ENCODE measurements around the gene HDAC9. TPM values are rescaled to one million over a fixed set of nuclear protein-coding genes. Genes with fewer than 3 reads are reported as not detected.

The HDAC9 gene
- total RNA-seq, 3 donors from 2014 or later (not counting 1 experiment from before 2014, with no cell fraction given): 19.1 to 41.1 (median 24.1) TPM

DNA sequence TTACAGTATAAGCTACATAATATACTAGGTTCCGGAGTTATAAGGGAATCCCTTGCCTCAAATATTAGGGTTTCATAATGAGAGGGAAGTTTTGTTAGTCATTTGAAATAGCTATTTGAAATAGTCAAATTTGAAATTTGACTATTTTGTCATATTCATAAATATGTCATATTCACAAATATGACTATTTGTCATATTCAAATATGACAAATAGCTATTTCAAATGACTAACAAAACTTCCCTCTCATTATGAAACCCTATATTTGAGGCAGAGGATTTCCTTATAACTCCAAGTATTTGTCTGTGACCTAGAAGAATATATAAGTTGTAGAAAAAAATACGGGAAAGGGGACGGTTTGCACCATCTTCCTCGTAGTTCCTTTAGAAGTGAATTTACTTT lies 76.6 kb downstream of the HDAC9 start:
- Mint-ChIP-seq H3K4me1 (peaks cover 9 to 16% of the 10 kb centered on the region in 2 donors), H3K36me3 (no peaks in the 10 kb centered on the region), H3K27ac (no peak overlapping the region), H3K27me3 (ENCODE audit: low read depth in 2 of 2) (no peaks in the 10 kb centered on the region), H3K4me3 (no peak overlapping the region), H3K9me3 (no peaks in the 10 kb centered on the region)
- intact Hi-C loops (cut with micrococcal nuclease): no loop called here
- H3K36me3 ChIP-seq (ENCODE audit: control insufficient read depth, insufficient read depth, low read length): no peaks in the 10 kb centered on the region
- TF ChIP-seq, protein P1, sequence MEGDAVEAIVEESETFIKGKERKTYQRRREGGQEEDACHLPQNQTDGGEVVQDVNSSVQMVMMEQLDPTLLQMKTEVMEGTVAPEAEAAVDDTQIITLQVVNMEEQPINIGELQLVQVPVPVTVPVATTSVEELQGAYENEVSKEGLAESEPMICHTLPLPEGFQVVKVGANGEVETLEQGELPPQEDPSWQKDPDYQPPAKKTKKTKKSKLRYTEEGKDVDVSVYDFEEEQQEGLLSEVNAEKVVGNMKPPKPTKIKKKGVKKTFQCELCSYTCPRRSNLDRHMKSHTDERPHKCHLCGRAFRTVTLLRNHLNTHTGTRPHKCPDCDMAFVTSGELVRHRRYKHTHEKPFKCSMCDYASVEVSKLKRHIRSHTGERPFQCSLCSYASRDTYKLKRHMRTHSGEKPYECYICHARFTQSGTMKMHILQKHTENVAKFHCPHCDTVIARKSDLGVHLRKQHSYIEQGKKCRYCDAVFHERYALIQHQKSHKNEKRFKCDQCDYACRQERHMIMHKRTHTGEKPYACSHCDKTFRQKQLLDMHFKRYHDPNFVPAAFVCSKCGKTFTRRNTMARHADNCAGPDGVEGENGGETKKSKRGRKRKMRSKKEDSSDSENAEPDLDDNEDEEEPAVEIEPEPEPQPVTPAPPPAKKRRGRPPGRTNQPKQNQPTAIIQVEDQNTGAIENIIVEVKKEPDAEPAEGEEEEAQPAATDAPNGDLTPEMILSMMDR (IDR thresholded peaks at IDR 0.05): no peak
- DNase-seq (no peak), ATAC-seq (no peak)
- H3K4me1 ChIP-seq (ENCODE audit: control insufficient read depth, insufficient read depth, low read length): no peaks in the 10 kb centered on the region
- H3K27me3 ChIP-seq (ENCODE audit: control insufficient read depth, insufficient read depth, low read length): no peaks in the 10 kb centered on the region
- no peak overlapping the region for H3K27ac ChIP-seq (ENCODE audit: low read length)
- WGBS (ENCODE audit: insufficient coverage): 74% methylated on average over 3 of the region's 4 CpGs
- no peaks in the 10 kb centered on the region for H3K9me3 ChIP-seq (ENCODE audit: control insufficient read depth, insufficient read depth, low read length)
- H3K4me3 ChIP-seq (ENCODE audit: low read length): no peak overlapping the region

DNA sequence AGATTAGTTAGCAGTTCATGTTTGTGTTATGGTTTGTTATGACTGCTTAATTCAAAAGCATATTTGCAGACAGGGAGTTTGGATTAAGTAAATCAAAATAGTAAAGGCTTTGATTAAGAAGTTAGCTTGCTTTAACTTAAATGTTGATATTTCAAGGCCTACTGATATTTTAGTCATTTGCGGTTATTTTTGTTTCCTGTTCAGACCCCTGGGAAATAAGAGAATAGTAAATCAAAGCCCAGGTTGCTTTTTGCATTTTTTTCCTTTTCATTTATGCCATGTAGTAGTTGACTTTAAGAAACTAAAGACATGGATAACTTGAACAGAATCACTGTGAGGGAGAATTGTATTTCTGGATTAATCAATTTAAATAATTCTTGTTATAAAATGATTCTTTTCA lies 77.3 kb downstream of the HDAC9 start:
- ATAC-seq: no peak
- H3K36me3 Mint-ChIP-seq: no peaks in the 10 kb centered on the region
- H3K27ac Mint-ChIP-seq: no peak overlapping the region
- H3K4me1 Mint-ChIP-seq: peaks cover 14 to 22% of the 10 kb centered on the region in 2 donors
- Histone ChIP-seq H3K9me3 (ENCODE audit: control insufficient read depth, insufficient read depth, low read length) (peaks cover under 1% of the 10 kb centered on the region), H3K27ac (ENCODE audit: low read length) (no peak overlapping the region), H3K36me3 (ENCODE audit: control insufficient read depth, insufficient read depth, low read length) (no peaks in the 10 kb centered on the region), H3K27me3 (ENCODE audit: control insufficient read depth, insufficient read depth, low read length) (no peaks in the 10 kb centered on the region), H3K4me3 (ENCODE audit: low read length) (no peak overlapping the region), H3K4me1 (ENCODE audit: control insufficient read depth, insufficient read depth, low read length) (no peaks in the 10 kb centered on the region)
- no peaks in the 10 kb centered on the region for H3K27me3 Mint-ChIP-seq (ENCODE audit: low read depth in 2 of 2)
- intact Hi-C loops (cut with micrococcal nuclease): no loop called here
- 67% methylated on average over 1 of the region's 1 CpG for WGBS (ENCODE audit: insufficient coverage)
- no peak for DNase-seq
- no peak overlapping the region for H3K4me3 Mint-ChIP-seq
- TF ChIP-seq, protein P1 (IDR thresholded peaks at IDR 0.05): no peak
- H3K9me3 Mint-ChIP-seq: no peaks in the 10 kb centered on the region

DNA sequence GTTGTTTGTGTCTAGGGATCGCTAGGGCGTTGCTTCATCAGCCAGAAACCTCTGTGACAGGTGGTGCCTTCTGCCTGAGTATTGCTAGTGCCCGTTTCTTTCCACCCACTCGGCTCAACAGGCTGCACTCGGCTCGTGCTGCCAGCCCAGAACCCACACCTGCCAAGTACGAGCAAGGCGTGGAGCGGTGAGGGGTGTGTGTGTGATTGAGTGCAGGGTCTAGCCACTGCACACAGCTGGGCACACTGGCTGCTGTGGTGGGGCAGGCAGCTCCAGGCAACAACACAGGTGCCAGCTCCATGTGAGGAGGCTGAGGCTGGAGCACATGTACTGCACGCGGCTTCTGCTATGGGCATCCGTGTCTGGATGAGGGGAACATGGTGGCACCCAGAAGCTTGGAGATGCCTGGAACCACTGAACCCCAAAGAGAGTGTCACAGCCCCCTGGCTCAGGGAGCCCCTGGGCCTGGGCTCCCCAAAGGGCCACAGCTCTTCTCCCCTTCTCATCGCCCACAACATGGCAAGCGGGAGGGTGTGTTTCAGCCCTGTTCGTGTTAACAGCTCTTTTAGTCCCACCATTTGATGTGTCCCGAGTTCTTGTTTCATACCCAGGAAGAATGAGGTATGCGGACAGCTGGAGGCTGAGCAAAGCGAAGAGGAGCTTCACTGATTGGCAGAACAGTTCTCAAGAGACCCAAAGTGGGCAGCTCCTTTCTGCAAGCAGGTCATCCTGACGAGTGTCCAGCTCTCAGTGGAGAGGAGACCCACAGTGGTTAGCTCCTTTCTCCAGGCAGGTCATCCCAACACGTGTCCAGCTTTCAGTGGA lies 78.1 kb downstream of the HDAC9 start:
- H3K27ac Mint-ChIP-seq: no peak overlapping the region
- H3K27ac ChIP-seq (ENCODE audit: low read length): no peak overlapping the region
- TF ChIP-seq, protein P1 (IDR thresholded peaks at IDR 0.05): no peak

DNA sequence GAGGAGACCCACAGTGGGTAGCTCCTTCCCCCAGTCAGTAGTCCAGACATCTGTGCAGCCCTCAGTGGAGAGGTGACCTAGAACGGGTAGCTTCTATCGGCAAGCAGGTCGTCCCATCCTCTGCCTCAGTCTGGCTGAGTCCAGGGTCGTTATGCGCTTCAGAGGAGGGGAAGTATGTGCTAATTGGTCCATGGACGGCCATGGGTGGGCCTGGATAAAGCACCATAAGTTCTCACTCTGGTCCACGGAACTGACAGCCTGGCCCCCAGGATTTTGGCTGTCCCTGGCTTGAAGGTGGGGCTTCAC lies 78.6 kb downstream of the HDAC9 start:
- Histone ChIP-seq H3K27me3 (ENCODE audit: control insufficient read depth, insufficient read depth, low read length) (no peaks in the 10 kb centered on the region), H3K9me3 (ENCODE audit: control insufficient read depth, insufficient read depth, low read length) (peaks cover 4% of the 10 kb centered on the region), H3K4me3 (ENCODE audit: low read length) (no peak overlapping the region), H3K27ac (ENCODE audit: low read length) (no peak overlapping the region), H3K4me1 (ENCODE audit: control insufficient read depth, insufficient read depth, low read length) (no peaks in the 10 kb centered on the region), H3K36me3 (ENCODE audit: control insufficient read depth, insufficient read depth, low read length) (no peaks in the 10 kb centered on the region)
- H3K9me3 Mint-ChIP-seq: no peaks in the 10 kb centered on the region
- TF ChIP-seq, protein P1 (IDR thresholded peaks at IDR 0.05): no peak
- no peaks in the 10 kb centered on the region for H3K27me3 Mint-ChIP-seq (ENCODE audit: low read depth in 2 of 2)
- DNase-seq: no peak
- peaks cover 14 to 22% of the 10 kb centered on the region in 2 donors for H3K4me1 Mint-ChIP-seq
- H3K4me3 Mint-ChIP-seq: no peak overlapping the region
- WGBS (ENCODE audit: insufficient coverage): 97% methylated on average over 7 of the region's 7 CpGs
- no peaks in the 10 kb centered on the region for H3K36me3 Mint-ChIP-seq
- no peak for ATAC-seq
- intact Hi-C loops (cut with micrococcal nuclease): no loop called here
- no peak overlapping the region for H3K27ac Mint-ChIP-seq

More for the DNA sequence above, 78.1 kb downstream of the HDAC9 start:
- Histone ChIP-seq H3K9me3 (ENCODE audit: control insufficient read depth, insufficient read depth, low read length) (peaks cover 4% of the 10 kb centered on the region), H3K36me3 (ENCODE audit: control insufficient read depth, insufficient read depth, low read length) (no peaks in the 10 kb centered on the region), H3K4me3 (ENCODE audit: low read length) (no peak overlapping the region), H3K4me1 (ENCODE audit: control insufficient read depth, insufficient read depth, low read length) (no peaks in the 10 kb centered on the region), H3K27me3 (ENCODE audit: control insufficient read depth, insufficient read depth, low read length) (no peaks in the 10 kb centered on the region)
- Mint-ChIP-seq H3K4me1 (peaks cover 14 to 22% of the 10 kb centered on the region in 2 donors), H3K36me3 (no peaks in the 10 kb centered on the region), H3K27me3 (ENCODE audit: low read depth in 2 of 2) (no peaks in the 10 kb centered on the region), H3K9me3 (no peaks in the 10 kb centered on the region), H3K4me3 (no peak overlapping the region)
- intact Hi-C loops (cut with micrococcal nuclease): no loop called here
- ATAC-seq: no peak
- DNase-seq: no peak
- WGBS (ENCODE audit: insufficient coverage): 88% methylated on average over 20 of the region's 20 CpGs

All from natural killer cell (primary cell).